BJ (cell line): ENCODE data around the gene MZB1. TPM values are rescaled to one million over a fixed set of nuclear protein-coding genes. Genes with fewer than 3 reads are reported as not detected.
"Not testable (repeated sequence)": the region's sequence is repeated elsewhere in the genome, so short reads cannot be mapped to it uniquely, and the experiment has no call there.

Experiments used
- CTCF ChIA-PET: fragments of 350-600 bp; formaldehyde crosslinking; extraction: SDS; loops from one replicate; lab custom pipeline; 2021; ENCODE audit warnings: antibody characterized with exemption, inconsistent platforms; lab: Yijun Ruan, JAX
- POLR2A ChIA-PET: fragments of 300-600 bp; sonication (Branson Sonifier 250); formaldehyde crosslinking; extraction: SDS; loops from one replicate; lab custom pipeline; 2021; ENCODE audit warnings: antibody characterized with exemption; lab: Charles Lee
- DNase-seq: peaks from one replicate; pipeline ENCODE4 v3.0.0-alpha.2; 2011; ENCODE audit warnings: low read depth
- H3K27me3 ChIP-seq: 2 replicates; pipeline ENCODE4 v1.6.0; 2011; ENCODE audit warnings: low read length; ENCODE audit not compliant: control insufficient read depth, insufficient read depth
- H3K36me3 ChIP-seq: 2 replicates; pipeline ENCODE4 v1.5.1; 2011; ENCODE audit warnings: low read length; ENCODE audit not compliant: control insufficient read depth, insufficient read depth
- H3K4me3 ChIP-seq: 2 replicates; pipeline ENCODE4 v1.5.1; 2011; ENCODE audit warnings: low read depth, mild to moderate bottlenecking, control low read depth, low read length
- CTCF ChIP-seq: IDR thresholded peaks from 2 replicates; pipeline ENCODE4 v1.5.1; 2011; ENCODE audit warnings: low read depth, mild to moderate bottlenecking, control low read depth, inconsistent platforms, low read length, moderate library complexity; ENCODE audit not compliant: insufficient read depth
- polyA plus RNA-seq: library from polyadenylated mRNA; depleted of rRNA; stranded (reverse); fragments of >200 nt; gene quantifications from 2 replicates; pipeline ENCODE4 v1.2.3, GENCODE V29; 2011

The MZB1 gene
- polyA plus RNA-seq, 1 experiment, result not detected

- peaks cover 8% of the 10 kb centered on the region for H3K36me3 ChIP-seq
- no peak for TF ChIP-seq CTCF
- no peaks in the 10 kb centered on the region for H3K27me3 ChIP-seq
- no peak overlapping the region for H3K4me3 ChIP-seq
- ChIA-PET CTCF (no interaction called here), POLR2A (no interaction called here)
- no peak for DNase-seq
Observed at GRCh38 chr5:139363937-139364336, 25.8 kb downstream of the MZB1 start.

GRCh38 chr5:139361835-139362429, 27.8 kb downstream of the MZB1 start:
- Histone ChIP-seq H3K27me3 (no peaks in the 10 kb centered on the region), H3K36me3 (peaks cover 7% of the 10 kb centered on the region), H3K4me3 (no peak overlapping the region)
- no peak for DNase-seq
- POLR2A ChIA-PET, result interaction anchor here (0.6 kb wide), 1 partner anchor 326 kb away, joined by 5 read pairs; no protein-coding TSS in a partner anchor
- no peak for TF ChIP-seq CTCF
- CTCF ChIA-PET, result no interaction called here

GRCh38 chr5:139360384-139360783, 29.3 kb downstream of the MZB1 start:
- no peak for TF ChIP-seq CTCF
- DNase-seq, result no peak
- ChIA-PET CTCF (interaction anchor here (1.0 to 1.3 kb wide), 2 partner anchors 9 to 14 kb away, joined by 3 read pairs; no protein-coding TSS in a partner anchor), POLR2A (no interaction called here)
- Histone ChIP-seq H3K27me3 (no peaks in the 10 kb centered on the region), H3K4me3 (no peak overlapping the region), H3K36me3 (peaks cover 4% of the 10 kb centered on the region)

- TF ChIP-seq CTCF, result no peak
Observed at GRCh38 chr5:139358064-139358463, 31.6 kb downstream of the MZB1 start.

GRCh38 chr5:139355900-139356299, 33.8 kb downstream of the MZB1 start:
- H3K27me3 ChIP-seq, DNase-seq, H3K36me3 ChIP-seq, H3K4me3 ChIP-seq, POLR2A ChIA-PET: not testable (repeated sequence)
- CTCF ChIA-PET, result interaction anchor here (1.6 kb wide), 1 partner anchor 14 kb away, joined by 6 read pairs; the partner anchor contains the start of gene PAIP2

More at GRCh38 chr5:139358064-139358463, 31.6 kb downstream of the MZB1 start:
- ChIA-PET POLR2A (no interaction called here), CTCF (no interaction called here)
- 0 out of 2 replicates have a peak, but pooled peaks cover 1% of the 10 kb centered on the region for H3K36me3 ChIP-seq
- no peak overlapping the region for H3K4me3 ChIP-seq
- H3K27me3 ChIP-seq, result no peaks in the 10 kb centered on the region
- no peak for DNase-seq
